ENCODE data around the gene TMEM38A. TPM values are rescaled to one million over a fixed set of nuclear protein-coding genes. Genes with fewer than 3 reads are reported as not detected.
"Not testable (repeated sequence)": the region's sequence is repeated elsewhere in the genome, so short reads cannot be mapped to it uniquely, and the experiment has no call there.

TMEM38A gene
- total RNA-seq, 1 donor, result 2.2 TPM

DNA sequence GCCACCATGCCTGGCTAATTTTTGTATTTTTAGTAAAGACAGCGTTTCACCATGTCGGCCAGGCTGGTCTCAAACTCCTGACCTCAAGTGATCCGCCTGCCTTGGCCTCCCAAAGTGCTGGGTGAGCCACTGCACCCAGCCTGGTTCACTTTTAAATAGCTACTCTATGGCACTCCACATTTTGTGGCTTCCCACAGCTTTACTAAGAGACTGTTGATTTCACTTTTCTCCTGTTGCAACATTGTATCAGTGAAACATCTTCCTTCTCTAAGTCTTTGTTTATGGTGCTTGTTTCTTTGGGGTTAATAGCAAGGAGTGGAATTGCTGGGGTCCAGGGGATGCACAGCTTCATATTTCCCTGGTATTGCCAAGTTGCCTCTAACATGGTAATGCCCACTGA lies 12.3 kb downstream of the TMEM38A start:
- TF ChIP-seq, protein P1, sequence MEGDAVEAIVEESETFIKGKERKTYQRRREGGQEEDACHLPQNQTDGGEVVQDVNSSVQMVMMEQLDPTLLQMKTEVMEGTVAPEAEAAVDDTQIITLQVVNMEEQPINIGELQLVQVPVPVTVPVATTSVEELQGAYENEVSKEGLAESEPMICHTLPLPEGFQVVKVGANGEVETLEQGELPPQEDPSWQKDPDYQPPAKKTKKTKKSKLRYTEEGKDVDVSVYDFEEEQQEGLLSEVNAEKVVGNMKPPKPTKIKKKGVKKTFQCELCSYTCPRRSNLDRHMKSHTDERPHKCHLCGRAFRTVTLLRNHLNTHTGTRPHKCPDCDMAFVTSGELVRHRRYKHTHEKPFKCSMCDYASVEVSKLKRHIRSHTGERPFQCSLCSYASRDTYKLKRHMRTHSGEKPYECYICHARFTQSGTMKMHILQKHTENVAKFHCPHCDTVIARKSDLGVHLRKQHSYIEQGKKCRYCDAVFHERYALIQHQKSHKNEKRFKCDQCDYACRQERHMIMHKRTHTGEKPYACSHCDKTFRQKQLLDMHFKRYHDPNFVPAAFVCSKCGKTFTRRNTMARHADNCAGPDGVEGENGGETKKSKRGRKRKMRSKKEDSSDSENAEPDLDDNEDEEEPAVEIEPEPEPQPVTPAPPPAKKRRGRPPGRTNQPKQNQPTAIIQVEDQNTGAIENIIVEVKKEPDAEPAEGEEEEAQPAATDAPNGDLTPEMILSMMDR (IDR thresholded peaks at IDR 0.05; ENCODE audit: insufficient read depth, low read depth, low read length), result no peak
- H3K4me3 ChIP-seq (ENCODE audit: low read depth, low read length), result no peak overlapping the region
- no peak for DNase-seq (ENCODE audit: low read depth)

DNA sequence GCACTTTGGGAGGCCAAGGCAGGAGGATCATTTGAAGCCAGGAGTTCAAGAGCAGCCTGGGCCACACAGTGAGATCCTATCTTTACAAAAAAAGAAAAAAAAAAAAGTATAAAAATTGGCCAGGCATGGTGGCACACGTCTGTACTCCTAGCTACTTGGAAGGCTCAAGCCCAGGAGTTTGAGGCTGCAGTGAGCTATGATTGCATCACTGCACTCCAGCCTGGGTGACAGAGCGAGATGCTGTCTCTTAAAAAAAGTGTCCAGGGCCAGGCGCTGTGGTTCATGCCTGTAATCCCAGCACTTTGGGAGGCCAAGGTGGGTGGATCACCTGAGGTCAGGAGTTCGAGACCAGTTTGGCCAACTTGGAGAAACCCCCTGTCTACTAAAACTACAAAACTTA lies 12.9 kb downstream of the TMEM38A start:
- DNase-seq (ENCODE audit: low read depth); H3K4me3 ChIP-seq (ENCODE audit: low read depth, low read length): not testable (repeated sequence)

DNA sequence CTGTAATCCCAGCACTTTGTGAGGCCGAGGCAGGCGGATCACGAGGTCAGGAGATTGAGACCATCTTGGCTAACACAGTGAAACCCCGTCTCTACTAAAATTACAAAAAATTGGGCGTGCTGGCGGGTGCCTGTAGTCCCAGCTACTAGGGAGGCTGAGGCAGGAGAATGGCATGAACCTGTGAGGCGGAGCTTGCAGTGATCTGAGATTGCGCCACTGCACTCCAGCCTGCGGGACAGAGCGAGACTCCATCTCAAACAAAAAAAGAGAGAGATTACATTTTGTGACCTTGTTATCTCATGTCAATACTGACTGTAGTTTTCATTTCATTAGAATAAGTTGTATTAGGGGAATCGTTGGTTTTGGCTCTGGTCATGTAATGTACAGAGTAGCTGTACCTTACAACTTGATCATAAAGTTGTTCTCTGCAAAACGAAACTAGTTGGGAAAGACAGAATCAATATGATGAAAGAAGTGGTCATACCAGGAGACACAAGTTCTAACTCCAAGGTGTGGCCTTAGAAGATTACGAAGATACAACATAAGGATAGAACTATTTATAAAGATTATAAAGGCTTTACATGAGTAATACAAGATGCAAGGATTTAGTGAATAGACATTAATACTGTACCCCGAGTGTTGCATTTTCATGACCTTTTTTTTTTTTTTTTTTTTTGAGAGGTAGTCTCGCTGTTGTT lies 15.3 kb downstream of the TMEM38A start:
- TF ChIP-seq, protein P1 (IDR thresholded peaks at IDR 0.05; ENCODE audit: insufficient read depth, low read depth, low read length), result no peak
- peak; percentile 41 for DNase-seq (ENCODE audit: low read depth)
- H3K4me3 ChIP-seq (ENCODE audit: low read depth, low read length), result no peak overlapping the region

DNA sequence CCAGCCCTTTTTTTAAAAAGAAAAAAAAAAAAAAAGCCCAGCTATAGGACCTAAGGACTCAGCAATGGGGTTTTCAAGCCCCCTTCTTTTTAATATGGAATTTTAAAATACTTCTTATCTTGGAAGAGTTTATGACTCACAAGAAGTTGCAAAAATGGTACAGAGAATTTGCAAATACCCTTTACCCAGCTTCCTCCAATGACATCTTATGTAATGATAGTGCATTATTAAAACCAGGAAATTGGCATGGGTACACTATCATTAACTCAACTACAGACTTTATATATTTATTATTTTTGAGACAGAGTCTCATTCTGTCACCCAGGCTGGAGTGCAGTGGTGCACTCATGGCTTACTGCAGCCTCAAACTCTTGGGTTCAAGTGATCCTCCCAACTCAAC lies 16.1 kb downstream of the TMEM38A start:
- no peak overlapping the region for H3K4me3 ChIP-seq (ENCODE audit: low read depth, low read length)
- DNase-seq (ENCODE audit: low read depth), result no peak
- TF ChIP-seq, protein P1 (IDR thresholded peaks at IDR 0.05; ENCODE audit: insufficient read depth, low read depth, low read length), result no peak

DNA sequence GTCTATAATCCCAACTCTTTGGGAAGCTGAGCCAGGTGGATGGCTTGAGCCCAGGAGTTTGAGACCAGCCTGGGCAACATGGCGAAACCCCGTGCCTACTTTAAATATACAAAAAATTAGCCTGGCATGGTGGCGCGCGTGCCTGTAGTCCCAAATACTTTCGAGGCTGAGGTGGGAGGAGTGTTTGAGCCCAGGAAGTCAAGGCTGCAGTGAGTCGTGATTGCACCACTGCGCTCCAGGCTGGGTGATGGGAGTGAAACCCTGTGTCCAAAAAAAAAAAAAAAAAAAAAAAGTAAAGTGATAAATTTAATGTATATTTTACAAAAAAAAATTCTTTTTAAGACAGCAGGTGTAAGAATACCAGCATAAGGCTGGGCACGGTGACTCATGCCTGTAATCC lies 17.6 kb downstream of the TMEM38A start:
- DNase-seq (ENCODE audit: low read depth), result no peak
- H3K4me3 ChIP-seq (ENCODE audit: low read depth, low read length), result no peak overlapping the region
- TF ChIP-seq, protein P1 (IDR thresholded peaks at IDR 0.05; ENCODE audit: insufficient read depth, low read depth, low read length), result no peak

DNA sequence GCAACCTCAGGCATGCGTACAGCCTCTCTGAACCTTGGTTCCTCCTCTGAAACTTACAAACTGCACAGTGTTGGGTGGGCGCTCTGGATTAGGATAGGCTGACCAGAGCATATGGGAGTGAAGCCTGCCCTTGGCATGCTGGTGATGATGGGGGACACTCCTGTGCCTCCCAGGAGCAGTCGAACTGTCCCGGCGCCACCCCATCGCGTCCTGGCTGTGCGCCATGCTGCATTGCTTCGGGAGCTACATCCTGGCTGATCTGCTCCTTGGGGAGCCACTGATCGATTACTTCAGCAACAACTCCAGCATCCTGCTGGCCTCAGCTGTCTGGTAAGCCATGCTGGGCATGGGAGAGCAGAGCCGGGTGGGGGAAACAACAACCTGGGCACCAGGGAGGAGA lies 18.9 kb downstream of the TMEM38A start:
- H3K4me3 ChIP-seq (ENCODE audit: low read depth, low read length), result no peak overlapping the region
- no peak for DNase-seq (ENCODE audit: low read depth)
- TF ChIP-seq, protein P1 (IDR thresholded peaks at IDR 0.05; ENCODE audit: insufficient read depth, low read depth, low read length), result no peak

DNA sequence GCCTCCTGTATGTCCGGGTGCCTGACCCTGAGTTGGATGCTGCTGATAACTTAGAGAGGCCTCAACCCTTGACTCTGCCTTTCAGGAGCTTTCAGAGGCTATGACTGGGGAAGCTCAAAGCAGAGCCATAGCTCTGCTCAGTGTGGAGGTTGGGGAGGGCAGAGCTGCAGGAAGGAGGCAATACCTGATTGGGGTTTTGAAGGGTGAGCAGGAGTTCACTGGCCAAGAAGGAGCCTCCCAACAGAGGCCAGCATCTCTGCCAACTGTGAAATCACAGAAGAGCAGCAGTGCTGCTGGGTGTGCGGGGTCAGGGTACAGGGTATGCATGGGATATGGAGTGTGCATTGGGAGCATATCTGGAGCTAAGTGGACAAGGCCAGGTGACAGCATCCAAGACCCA lies 21.6 kb downstream of the TMEM38A start:
- TF ChIP-seq, protein P1 (IDR thresholded peaks at IDR 0.05; ENCODE audit: insufficient read depth, low read depth, low read length), result no peak
- DNase-seq (ENCODE audit: low read depth), result no peak
- H3K4me3 ChIP-seq (ENCODE audit: low read depth, low read length), result no peak overlapping the region
